OCI-LY7 (cell line): ENCODE results near the gene PRPSAP2. TPM values are rescaled to one million over a fixed set of nuclear protein-coding genes. Genes with fewer than 3 reads are reported as not detected.

ENCODE experiments used
- BruUV-seq: library from RNA; stranded (reverse); fragments of 400-500 nt; replicated peaks from 2 replicates; lab custom pipeline; 2021; lab: Mats Ljungman, UMichigan
- CTCF ChIA-PET: fragments of 300-600 bp; sonication (Branson Sonifier 250); formaldehyde crosslinking; loops from one replicate; lab custom pipeline; 2022; ENCODE audit warnings: antibody characterized with exemption; ENCODE audit not compliant: unreplicated experiment; lab: Charles Lee
- POLR2A ChIA-PET: fragments of 300-600 bp; sonication (Branson Sonifier 250); formaldehyde crosslinking; loops from one replicate; lab custom pipeline; 2022; ENCODE audit warnings: antibody characterized with exemption; lab: Charles Lee
- DNase-seq: peaks from one replicate; pipeline ENCODE4 v3.0.0-alpha.2; 2015; ENCODE audit warnings: low spot score
- H2AFZ ChIP-seq: fragments of 200-600 bp; sonication (generic), shearing (Covaris generic); 2 replicates; pipeline ENCODE4 v1.6.1; 2014; ENCODE audit warnings: mild to moderate bottlenecking, antibody characterized with exemption, low read length, moderate library complexity
- H3K27ac ChIP-seq: fragments of 200-600 bp; sonication (generic); 2 replicates; pipeline ENCODE4 v1.5.1; 2014; ENCODE audit warnings: mixed run types, low read depth, mild to moderate bottlenecking, moderate library complexity, low read length, inconsistent platforms; ENCODE audit not compliant: poor library complexity, severe bottlenecking
- H3K36me3 ChIP-seq: fragments of 200-600 bp; sonication (generic); 2 replicates; pipeline ENCODE4 v1.6.1; 2014; ENCODE audit warnings: mild to moderate bottlenecking, antibody characterized with exemption, low read length, moderate library complexity, mixed read lengths; ENCODE audit not compliant: insufficient read depth
- H3K4me1 ChIP-seq: fragments of 200-600 bp; sonication (generic); 2 replicates; pipeline ENCODE4 v1.5.1; 2014; ENCODE audit warnings: mild to moderate bottlenecking, low read length; ENCODE audit not compliant: insufficient read depth, poor library complexity, severe bottlenecking
- H3K4me2 ChIP-seq: fragments of 200-600 bp; sonication (generic); 2 replicates; pipeline ENCODE4 v1.6.1; 2014; ENCODE audit warnings: mild to moderate bottlenecking, low read length
- H3K4me3 ChIP-seq: fragments of 200-600 bp; sonication (generic); 2 replicates; pipeline ENCODE4 v1.5.1; 2014; ENCODE audit warnings: mild to moderate bottlenecking, low read depth, low read length; ENCODE audit not compliant: poor library complexity, severe bottlenecking
- H3K79me2 ChIP-seq: fragments of 200-600 bp; sonication (generic); 2 replicates; pipeline ENCODE4 v1.6.1; 2016; ENCODE audit warnings: low read depth, mild to moderate bottlenecking, low read length, moderate library complexity, mixed read lengths; ENCODE audit not compliant: insufficient read depth
- H3K9me2 ChIP-seq: fragments of 200-600 bp; sonication (generic); 2 replicates; pipeline ENCODE4 v1.6.1; 2016; ENCODE audit warnings: mild to moderate bottlenecking, low read length, mixed read lengths; ENCODE audit not compliant: insufficient read depth
- H3K9me3 ChIP-seq: fragments of 200-600 bp; sonication (generic); 2 replicates; pipeline ENCODE4 v1.6.1; 2014; ENCODE audit warnings: mild to moderate bottlenecking, mixed run types, low read length, mixed read lengths
- H4K20me1 ChIP-seq: fragments of 200-600 bp; sonication (generic); 2 replicates; pipeline ENCODE4 v1.6.1; 2014; ENCODE audit warnings: mild to moderate bottlenecking, antibody characterized with exemption, low read length, moderate library complexity, mixed read lengths; ENCODE audit not compliant: insufficient read depth
- CTCF ChIP-seq: fragments of 200-600 bp; sonication (generic); conservative IDR thresholded peaks from 2 replicates; pipeline ENCODE4 v1.5.1; 2014; ENCODE audit warnings: mild to moderate bottlenecking, antibody characterized with exemption, low read length, moderate library complexity, mixed read lengths
- EZH2phosphoT487 ChIP-seq: fragments of 200-600 bp; sonication (generic); IDR thresholded peaks from 2 replicates; pipeline ENCODE4 v1.6.1; 2018; ENCODE audit warnings: low read depth, borderline replicate concordance, mild to moderate bottlenecking, mixed run types, antibody characterized with exemption, low read length, moderate library complexity, mixed read lengths
- intact Hi-C: fragments of 100-400 bp; cut with micrococcal nuclease; formaldehyde crosslinking; loops from one replicate; pipeline ENCODE4 v1.10.0; 2022; ENCODE audit not compliant: unreplicated experiment
- total RNA-seq, 2 experiments: library from RNA; depleted of rRNA in 1 of 2; stranded (reverse); fragments of >200 nt in 1 of 2; shearing (Covaris generic) in 1 of 2; gene quantifications; 2 replicates each; pipeline ENCODE4 v1.2.3, GENCODE V29; 2014 to 2022

The PRPSAP2 gene
- total RNA-seq, 2 experiments from 2014 or later = 59.3 to 90.2 TPM

GRCh38 chr17:18961634-18962493 lies 103.9 kb downstream of the PRPSAP2 start:
- POLR2A ChIA-PET = interaction anchor here (0.5 kb wide), 1 partner anchor 51 kb away, joined by 3 read pairs; no protein-coding TSS in a partner anchor

GRCh38 chr17:18962494-18962815 lies 104.5 kb downstream of the PRPSAP2 start:
- no TSS peak for BruUV-seq
- H3K79me2 ChIP-seq = no peaks in the 10 kb centered on the region
- intact Hi-C loops = no loop called here
- POLR2A ChIA-PET = no interaction called here
- H2AFZ ChIP-seq = no peak overlapping the region
- no peaks in the 10 kb centered on the region for H3K9me2 ChIP-seq
- TF ChIP-seq EZH2phosphoT487 (no peak), CTCF (no peak)
- no peak overlapping the region for H3K4me3 ChIP-seq
- peaks cover 9% of the 10 kb centered on the region for H3K4me1 ChIP-seq
- CTCF ChIA-PET = no interaction called here
- no peaks in the 10 kb centered on the region for H3K9me3 ChIP-seq
- no peak overlapping the region for H3K27ac ChIP-seq
- no peak overlapping the region for H3K4me2 ChIP-seq
- H3K36me3 ChIP-seq = no peaks in the 10 kb centered on the region
- no peak for DNase-seq
- H4K20me1 ChIP-seq = no peaks in the 10 kb centered on the region

More at GRCh38 chr17:18961634-18962493, 103.9 kb downstream of the PRPSAP2 start:
- Histone ChIP-seq H3K79me2 (no peaks in the 10 kb centered on the region), H3K4me1 (peaks cover 9% of the 10 kb centered on the region), H3K9me3 (no peaks in the 10 kb centered on the region), H3K4me2 (no peak overlapping the region), H3K4me3 (no peak overlapping the region), H3K27ac (no peak overlapping the region), H2AFZ (no peak overlapping the region), H3K36me3 (no peaks in the 10 kb centered on the region), H3K9me2 (no peaks in the 10 kb centered on the region), H4K20me1 (no peaks in the 10 kb centered on the region)
- no TSS peak for BruUV-seq
- CTCF ChIA-PET = interaction anchor here (0.6 to 1.1 kb wide), 3 partner anchors 18 to 55 kb away, joined by 3 read pairs; no protein-coding TSS in a partner anchor
- no peak for TF ChIP-seq EZH2phosphoT487
- TF ChIP-seq CTCF = no peak
- no peak for DNase-seq
- intact Hi-C loops = no loop called here
